Measurements from ENCODE around the gene ACTN1.

ACTN1 gene

DNA sequence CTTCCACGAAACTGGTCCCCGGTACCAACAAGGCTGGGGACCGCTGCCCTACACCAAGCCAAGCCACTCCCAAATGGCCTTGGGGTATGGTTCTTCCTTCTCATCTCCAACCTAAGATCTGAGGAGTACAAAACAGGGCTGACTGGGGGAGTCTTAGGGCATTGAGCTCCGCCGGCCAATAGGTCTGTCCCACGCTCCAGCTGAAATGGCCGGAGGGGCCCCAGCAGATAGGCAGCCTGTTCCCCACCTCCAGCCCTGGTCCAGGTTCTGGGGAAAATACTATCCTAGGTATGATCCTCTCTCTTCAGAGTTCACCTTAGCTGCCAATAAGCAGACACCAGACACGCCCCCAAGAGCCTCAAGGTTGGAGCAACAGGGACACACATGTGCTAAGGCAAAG lies 90.2 kb downstream of the ACTN1 start:
- DNase-seq (ENCODE audit: low read depth): no peak

DNA sequence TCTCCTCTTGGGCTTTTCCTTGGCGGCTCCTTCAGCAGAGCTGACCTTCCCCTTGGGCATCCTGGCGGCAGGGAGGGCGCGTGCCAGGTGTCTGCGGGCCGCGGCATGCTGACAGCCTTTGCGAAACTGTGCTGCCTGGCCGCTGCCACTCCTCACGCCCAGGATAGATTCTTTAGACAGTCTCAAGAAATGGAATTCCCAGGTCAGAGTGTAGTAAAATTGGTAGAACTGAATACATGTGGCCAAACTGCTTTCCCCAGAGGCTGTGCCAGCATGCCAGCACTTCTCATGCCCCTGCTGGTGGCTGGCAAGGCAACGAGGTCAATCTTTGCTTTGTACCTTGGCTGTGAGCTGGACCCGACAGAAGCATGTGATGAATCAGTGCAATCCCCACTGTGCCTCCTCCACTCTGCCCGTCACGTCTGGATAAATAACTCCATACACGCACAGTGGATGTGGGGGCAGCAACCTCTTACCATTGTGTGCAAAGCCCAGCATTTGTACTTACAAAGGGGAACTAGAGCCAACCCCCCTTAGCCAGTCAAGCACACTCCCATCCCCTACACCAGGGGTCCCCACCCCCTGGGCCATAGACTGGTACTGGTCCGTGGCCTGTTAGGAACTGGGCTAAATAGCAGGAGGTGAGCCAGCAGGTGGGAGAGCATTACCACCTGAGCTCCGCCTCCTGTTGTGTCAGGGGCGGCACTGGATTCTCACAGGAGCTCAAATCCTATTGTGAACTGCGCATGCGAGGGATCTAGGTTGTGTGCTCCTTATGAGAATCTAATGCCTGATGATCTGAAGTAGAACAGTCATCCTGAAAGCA lies 90.9 kb downstream of the ACTN1 start:
- no peak for DNase-seq (ENCODE audit: low read depth)

DNA sequence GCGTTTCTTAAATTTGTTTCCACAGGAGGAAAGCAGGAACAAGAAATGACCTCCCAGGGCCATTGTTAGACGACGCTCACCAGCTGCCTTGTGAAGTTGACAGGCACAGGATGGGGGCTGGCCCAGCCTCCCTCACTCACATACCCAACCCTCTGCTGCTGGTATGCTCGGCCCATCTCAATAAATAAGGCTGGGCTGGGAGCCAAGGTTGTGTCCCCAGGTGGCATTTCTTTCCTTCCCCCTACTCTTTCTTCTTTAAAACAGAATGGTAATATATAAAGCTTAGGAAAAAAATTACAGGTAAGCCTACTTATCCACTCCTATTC lies 93.0 kb downstream of the ACTN1 start:
- no peak for DNase-seq (ENCODE audit: low read depth)

DNA sequence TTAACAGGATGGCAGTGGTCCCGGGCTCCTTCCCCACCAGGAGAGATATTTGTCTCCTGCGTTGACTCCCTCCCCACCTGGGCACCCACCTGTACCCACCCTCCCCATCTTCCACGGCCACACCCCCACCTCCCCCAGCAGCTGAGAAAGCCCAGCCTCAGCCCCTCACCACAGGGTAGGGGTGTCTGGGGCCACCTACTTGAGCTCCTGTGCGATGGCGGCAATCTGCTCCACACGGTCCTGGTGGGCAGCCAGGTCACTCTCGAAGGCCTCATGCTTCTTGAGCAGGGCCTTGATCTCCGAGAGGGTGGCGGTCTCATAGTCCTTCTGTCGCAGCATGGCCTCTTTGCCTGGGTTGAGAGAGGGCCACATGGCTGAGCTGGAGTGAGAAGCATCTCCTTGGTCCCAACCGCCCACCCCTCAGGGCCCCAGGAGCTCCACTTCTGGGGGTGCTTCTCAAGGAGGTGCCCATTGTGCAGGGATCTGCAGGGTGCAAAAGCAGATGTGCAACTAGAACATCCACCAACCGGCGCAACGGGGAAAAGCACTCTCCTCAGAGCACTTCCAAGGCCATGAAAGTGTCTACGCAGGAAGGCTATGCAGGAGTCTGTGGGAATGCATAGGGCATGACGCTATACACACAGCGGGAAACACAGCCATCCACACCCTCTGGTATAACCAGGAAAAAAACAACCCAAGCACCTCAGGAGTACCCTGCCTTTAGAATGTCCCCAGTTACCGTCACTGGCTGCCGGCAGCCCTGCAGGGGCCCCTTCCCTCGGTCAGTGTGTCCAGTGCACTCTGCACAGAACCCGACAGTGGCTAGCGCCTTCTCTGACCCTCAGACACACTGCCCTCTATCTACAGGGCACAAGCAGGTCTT lies 93.6 kb downstream of the ACTN1 start:
- DNase-seq (ENCODE audit: low read depth): no peak

DNA sequence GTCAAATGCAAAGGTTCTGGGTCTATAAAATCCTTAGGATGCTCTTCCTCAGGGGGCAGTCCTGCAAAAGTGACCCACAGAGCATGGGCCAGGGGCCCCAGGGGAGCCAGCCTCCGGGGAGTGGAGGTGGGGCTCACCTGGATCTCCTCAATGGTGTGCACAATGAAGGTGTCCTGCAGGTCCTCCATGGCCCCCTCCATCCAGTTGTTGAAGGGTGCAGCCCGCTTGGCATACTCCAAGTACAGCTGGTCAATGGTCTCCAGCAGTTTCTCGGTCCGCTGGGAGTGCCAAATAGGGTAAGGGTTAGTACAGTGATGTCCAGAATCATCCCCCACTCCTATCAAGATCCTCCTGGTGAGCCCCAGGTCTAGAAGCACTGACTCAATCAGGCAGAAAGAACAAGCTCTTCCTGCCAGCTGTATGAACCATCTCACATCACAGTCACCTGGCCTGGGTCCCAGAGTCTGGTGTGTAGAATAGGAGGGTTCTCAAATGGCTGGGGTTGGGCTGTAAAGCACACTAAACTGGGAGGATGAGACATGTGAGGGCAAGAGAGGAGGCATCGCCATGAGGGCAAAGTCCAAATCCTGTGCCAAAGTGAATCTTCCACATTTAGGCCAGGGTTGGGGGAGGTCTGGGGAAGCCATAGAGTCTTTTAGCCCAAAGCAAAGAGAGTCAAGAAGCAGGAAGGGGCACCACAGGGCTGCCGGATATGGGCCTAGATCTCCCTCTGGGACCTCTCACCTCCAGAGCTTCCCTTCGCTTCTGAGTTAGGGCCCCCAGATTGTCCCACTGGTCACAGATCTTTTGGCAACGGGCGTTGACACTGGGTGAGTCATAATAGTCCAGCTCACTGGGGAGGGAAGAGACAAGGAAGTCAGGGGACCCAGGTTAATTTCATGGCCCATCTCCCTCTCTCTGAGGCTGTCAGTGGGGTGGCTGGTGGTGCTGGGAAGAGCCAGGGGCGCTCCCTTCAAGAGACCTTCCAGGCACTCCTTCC lies 94.8 kb downstream of the ACTN1 start:
- no peak for DNase-seq (ENCODE audit: low read depth)

DNA sequence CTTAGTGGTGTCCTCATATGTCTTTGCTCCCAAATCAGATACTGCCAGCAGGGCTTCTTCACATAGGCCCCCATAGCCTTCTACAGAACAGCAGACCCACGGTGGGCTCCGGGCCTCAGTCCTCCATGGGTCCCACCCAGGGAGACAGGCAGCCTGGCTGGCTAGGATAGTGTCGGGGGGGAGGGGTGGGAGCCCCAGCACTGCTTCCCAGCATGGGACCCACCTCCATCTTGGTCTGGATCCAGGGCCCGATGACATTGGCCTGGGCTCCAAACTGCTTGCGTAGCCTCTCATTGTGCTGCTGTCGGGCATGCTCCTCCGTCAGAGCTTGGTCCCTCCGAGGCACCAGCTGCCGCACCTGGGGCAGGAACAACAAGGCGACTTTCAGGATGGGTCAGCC lies 96.9 kb downstream of the ACTN1 start:
- no peak for DNase-seq (ENCODE audit: low read depth)

DNA sequence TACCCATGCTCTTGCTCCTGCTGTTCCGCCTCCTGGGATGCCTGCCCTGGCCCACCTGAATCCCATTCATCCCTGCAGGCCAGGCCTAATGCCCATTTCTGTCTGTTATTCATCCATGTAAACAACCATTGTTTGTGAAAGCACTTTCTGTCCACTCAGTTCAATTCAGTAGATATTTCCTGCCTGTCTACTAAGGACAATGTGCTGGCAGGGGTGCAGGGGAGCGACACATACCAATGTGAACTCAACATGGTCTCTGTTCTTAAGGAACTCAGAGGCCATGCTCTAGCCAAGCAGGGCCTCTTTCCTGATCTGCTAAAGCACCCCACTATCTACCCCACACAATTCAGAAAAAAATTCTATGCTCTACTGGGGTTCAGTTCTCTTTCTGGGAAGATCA lies 97.7 kb downstream of the ACTN1 start:
- no peak for DNase-seq (ENCODE audit: low read depth)

DNA sequence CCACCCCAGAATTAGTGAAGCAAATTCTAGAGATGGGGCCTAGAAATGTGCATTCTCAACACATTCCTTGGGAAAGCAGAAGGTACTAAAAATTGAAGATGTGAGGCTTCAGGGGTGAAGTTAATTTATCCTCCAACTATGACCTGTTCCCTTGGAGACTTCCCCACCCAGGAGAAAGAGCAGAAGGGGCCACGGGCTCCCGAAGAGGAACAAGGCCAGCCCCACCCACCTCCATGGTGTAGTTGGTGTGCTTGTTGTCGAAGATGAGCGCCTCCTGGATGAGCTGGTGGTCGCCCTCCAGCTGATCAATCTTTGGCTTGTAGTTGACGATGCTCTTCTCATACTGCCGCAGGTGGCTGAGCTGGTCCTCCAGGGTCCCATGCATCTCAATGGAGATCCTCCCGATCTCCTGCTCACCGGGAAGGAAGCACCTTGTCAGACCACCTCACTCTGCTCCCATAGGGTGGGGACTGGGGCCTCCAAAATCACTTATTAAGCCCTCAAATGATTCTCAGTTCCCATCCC lies 98.5 kb downstream of the ACTN1 start:
- DNase-seq (ENCODE audit: low read depth): no peak

DNA sequence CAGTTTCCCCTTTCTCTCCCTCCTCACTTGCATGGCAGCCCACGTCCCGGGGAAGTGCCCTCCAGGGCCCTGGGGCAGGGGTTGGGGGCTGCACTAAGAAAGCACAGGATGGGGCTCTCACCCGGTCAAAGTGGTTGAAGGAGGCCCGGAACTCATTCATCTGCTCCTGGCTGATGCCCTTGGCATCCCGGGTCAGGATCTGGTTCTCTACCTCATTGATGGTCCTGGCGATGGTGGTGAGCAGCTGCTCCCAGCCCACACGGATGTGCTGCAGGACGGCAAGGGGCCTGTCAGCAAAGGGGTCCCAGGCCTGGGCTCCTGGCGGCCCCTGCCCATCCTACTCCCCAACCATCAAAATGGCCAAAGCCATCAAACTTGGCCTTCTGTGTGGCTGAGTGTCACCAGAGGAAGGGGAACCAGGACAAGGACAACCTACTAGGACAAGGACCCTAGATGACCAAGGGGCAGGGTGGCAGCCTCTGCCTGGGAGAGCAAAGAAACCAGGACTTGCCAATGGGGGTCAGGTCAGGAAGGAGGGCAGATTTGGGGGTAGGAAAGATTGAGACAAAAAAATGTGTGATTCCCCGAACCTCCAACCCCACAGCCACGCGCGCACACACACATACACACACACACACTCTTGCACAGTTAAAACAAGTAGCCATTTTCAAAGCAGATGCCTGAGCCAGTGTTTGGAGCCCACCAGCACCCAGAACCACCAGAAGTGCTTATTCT lies 99.1 kb downstream of the ACTN1 start:
- DNase-seq (ENCODE audit: low read depth): no peak

DNA sequence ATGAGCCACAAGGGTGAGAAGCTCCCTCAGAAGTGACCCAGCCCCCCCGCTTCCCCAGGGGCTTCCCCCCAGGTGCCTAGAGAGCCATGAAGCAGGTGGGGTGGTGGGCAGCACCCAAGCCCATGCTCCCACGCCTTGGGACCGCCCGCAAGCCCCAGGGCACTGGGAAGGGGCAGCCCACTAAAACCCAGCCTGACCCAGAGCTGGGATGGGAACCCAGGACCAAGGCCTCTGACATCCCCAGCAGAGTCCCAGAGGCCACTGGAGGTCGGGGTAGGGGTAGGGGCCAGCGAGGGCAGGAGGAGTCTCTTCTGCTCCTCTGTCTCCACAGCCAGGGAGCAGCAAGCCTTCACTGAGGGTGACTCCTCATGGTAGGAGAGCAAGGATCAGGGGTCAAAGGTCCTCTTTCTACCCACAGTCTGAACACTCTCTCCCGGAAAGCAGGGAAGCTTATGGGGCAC lies 99.8 kb downstream of the ACTN1 start:
- no peak for DNase-seq (ENCODE audit: low read depth)

DNA sequence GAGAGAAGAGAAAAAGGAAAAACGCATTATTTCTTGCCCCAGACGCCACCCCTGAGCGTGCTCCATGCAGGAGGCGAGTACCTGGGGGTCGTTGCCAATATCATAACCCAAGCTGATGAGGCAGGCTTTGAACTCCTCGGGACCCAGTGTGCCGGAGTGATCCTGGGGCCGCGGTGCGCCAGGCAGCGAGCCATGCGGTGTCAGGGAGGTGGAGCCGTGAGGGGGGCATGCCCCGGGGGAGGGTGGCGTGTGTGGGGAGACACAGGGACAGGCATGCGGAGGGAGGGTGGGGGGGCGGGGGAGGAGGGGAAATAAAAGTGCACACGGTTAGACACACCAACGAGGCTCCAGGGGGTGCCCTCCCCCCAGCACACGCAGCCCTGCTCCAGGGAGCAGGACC lies 100.2 kb downstream of the ACTN1 start:
- DNase-seq (ENCODE audit: low read depth): no peak

DNA sequence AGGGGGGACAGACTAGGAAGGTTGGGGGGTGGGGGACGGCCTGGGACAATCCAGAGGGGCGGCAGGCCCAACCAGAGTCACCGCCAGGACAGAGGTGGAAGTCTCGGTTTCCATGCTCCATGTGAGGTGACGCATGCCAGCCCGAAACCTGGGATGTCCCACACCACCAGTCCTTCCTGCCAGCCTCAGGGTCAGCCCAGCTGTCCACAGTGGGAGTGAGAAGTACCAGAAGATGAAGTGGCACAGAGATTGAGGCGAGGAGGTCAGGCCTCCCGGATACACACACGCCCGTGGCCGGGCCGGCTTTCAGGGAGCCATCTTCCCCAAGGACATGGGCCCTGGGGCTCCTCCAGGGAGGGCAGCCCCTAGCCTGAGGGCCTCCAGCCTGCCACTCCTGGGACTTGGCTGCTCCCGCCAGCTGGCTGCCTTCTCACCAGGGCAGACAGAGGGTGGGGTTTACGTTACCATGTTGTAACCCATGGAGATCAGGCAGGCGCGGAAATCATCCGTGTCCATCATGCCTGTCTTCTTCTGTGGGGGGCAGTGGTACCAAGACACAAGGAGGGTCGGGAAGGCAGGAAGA lies 101.0 kb downstream of the ACTN1 start:
- DNase-seq (ENCODE audit: low read depth): no peak

DNA sequence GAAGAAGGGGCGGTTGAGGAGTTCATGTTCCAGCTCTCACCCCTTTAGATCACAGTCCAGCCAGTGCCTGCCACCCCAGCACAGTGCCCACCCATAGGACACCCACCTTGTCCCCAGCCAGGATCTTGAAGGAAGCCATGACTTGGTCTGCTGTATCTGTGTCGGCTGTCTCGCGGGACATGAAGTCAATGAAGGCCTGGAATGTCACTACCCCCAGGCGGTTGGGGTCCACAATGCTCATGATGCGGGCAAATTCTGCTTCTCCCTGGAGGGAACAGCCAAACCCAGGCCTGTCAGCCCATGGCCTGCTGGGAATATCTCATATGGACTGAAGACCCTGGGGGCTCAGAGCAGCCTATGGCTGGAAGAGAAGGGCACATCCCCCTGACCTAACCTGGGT lies 102.1 kb downstream of the ACTN1 start:
- no peak for DNase-seq (ENCODE audit: low read depth)

DNA sequence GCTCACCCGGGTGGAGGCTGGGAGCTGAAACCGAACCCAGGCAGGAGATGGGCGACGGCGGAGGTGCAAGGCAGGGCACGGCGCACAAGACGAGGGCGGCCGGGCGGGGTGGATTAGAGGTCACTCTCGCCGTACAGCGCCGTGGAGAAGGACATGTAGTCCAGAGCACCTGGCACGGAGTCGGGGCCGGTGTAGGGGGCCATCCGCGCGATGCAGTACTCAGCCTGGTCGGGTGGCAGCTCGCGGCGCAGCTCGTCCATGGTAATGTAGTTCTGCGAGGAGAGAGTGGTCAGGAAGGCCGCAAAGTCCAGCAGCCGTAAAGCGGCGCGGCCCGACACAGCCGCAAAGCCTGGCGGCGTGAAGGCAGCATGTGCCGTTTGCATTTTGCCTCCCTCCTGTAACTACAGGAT lies 104.4 kb downstream of the ACTN1 start:
- no peak for DNase-seq (ENCODE audit: low read depth)

DNA sequence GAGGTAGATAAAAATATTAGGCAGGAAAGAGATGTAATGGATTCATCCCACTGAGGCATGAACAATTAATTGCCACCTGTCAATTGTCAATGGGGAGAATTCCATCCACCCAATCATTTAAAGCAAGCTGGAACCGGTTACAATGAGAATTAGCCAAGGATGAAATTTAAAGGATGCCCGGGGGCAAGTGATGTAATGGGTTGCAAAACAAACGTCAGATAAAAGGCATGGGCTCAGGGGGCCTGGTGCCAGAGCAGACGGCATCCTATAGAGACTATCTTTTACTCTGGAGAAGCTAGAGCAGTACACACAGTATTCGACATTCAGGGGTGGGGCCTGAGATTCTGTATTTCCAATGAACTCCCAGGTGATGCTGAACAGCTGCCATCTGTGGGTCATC lies 105.7 kb downstream of the ACTN1 start:
- DNase-seq (ENCODE audit: low read depth): no peak

DNA sequence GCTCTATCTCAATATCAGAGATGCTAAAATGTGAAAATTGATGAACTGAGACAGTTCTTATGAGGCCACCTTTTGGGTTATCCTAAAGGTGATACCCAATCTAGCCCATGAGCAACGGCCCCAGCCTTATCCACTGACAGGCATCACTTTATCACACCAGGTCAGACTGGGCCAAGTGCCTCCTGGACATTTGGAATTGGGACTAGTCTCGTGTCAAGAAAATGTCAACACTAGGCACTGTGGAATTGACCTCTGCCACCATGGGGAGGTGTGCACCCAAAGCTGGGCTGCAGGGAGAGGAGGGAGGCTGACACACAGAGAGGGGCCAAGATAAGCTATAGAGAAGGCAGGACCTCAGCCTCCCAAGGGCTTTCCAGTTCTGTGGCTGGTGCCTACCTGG lies 107.7 kb downstream of the ACTN1 start:
- DNase-seq (ENCODE audit: low read depth): no peak

DNA sequence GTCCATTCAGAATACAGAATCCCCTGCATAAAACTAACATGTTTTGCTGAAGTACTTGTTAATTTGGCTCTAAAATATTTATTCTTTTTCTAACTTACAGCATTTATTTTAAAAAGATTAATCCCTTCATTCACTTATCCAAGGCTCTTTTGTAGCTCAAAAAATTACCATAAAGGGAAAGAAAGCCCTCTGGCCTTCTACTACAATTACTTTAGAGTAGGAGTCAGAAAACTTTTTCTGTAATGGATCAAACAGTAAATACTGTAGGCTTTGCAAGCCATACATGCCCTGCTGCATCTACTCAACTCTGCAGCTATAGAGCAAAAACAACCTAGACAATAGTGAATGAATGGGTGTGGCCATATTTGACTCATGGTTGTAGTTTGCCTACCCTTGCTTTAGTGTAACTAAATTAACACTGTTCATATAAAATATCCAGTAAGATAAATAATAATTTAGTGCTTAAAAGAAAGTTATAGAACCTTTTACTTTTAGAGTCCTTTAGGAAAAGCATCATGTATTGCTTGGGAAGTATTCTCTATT lies 112.0 kb downstream of the ACTN1 start:
- no peak for DNase-seq (ENCODE audit: low read depth)

DNA sequence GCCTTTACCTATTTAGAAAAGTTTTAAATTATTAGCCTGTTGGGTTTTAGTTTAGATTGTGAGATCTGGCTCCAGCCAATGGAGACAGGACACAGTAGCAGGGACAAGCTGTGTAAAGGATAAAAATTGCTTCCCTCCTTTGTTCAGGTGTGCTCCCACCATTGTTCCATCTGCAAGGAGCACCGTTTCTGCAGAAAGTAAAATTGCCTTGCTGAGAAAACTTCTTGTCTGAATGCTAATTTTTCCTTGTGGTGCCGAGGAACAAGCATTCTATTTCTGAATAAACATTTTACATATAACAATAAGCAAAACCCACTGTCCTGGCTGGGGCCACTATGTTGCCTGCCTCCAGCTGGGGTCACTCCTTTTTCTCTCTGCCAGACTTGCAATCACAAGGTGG lies 113.6 kb downstream of the ACTN1 start:
- DNase-seq (ENCODE audit: low read depth): no peak

DNA sequence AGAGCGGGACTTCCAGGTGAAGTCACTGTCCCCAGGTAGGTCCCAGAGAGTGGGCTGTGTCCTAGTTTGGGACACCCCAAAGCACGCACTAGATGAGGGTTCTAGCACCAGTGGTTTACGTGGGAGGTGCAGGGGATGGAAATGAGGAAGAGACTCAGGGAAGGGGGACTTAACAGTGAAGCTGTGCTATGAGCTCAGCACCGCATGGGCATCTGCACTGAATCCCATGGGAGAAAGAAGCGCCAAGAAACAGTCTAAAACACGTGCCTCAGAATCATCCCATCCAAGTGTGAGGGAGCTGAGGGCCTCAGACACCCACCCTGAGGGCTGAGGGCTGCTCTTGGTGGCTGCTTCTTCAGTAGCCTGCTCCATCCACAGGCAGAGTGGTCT lies 114.7 kb downstream of the ACTN1 start:
- no peak for DNase-seq (ENCODE audit: low read depth)

DNA sequence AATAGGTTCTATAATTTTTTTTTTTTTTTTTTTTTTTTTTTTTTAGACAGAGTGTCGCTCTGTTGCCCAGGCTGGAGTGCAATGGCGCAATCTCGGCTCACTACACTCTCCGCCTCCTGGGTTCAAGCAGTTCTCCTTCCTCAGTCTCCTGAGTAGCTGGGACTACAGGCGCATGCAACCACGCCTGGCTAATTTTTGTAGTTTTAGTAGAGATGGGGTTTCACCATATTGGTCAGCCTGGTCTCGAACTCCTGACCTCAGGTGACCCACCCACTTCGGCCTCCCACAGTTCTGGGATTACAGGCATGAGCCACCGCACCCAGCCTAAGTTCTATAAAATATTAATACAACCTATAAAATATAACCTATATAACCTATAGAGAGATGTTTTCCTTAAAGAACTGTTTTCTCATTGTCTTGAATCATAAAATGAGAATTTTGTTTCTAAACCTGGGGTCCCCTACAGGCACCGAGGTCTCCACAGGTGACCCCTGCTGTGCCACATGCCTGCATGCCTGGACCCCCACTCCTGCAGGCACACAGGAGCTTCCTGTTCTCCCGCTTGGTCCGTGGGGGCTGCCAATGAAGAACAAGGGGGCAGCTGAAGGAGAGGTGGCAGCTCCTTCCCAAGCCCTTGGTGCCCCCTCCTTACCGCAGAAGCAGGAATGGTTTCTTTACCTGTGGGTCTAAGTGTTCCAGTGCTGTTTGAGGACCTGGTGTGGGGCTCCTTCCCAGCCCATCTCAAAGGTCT lies 115.3 kb downstream of the ACTN1 start:
- DNase-seq (ENCODE audit: low read depth): no peak
